Endometrial microvascular endothelial cells (primary cell): ENCODE data around the gene ICE1. TPM values are rescaled to one million over a fixed set of nuclear protein-coding genes. Genes with fewer than 3 reads are reported as not detected.
"Not testable (repeated sequence)": the region's sequence is repeated elsewhere in the genome, so short reads cannot be mapped to it uniquely, and the experiment has no call there.

ENCODE experiments used
- in situ Hi-C: cut with HindIII; loops from 2 replicates; pipeline ENCODE4 v1.10.0; 2017; ENCODE audit warnings: low sequenced_read_pairs, low pct_unique_long_range_greater_than_20kb; ENCODE audit errors: inconsistent ontology term
- total RNA-seq: library from RNA; depleted of rRNA; stranded (reverse); fragments of >200 nt; gene quantifications from one replicate; pipeline ENCODE4 v1.2.3, GENCODE V29; 2015; ENCODE audit errors: inconsistent ontology term

The ICE1 gene
- total RNA-seq, 1 donor from 2014 or later: 23.4 TPM

- in situ Hi-C loops: not testable (repeated sequence)
These were observed 28.0 kb upstream of the ICE1 start for GRCh38 chr5:5394384-5394986.

- in situ Hi-C loops: not testable (repeated sequence)
These were observed 27.4 kb upstream of the ICE1 start for GRCh38 chr5:5395093-5395492.

GRCh38 chr5:5398071-5398470, 24.4 kb upstream of the ICE1 start:
- in situ Hi-C loops: no loop called here

GRCh38 chr5:5401095-5401494, 21.4 kb upstream of the ICE1 start:
- in situ Hi-C loops: no loop called here

GRCh38 chr5:5403741-5404140, 18.7 kb upstream of the ICE1 start:
- in situ Hi-C loops: no loop called here

GRCh38 chr5:5404381-5404780, 18.1 kb upstream of the ICE1 start:
- in situ Hi-C loops: no loop called here

GRCh38 chr5:5405441-5405840, 17.0 kb upstream of the ICE1 start:
- in situ Hi-C loops: no loop called here

- in situ Hi-C loops: no loop called here
These were observed 14.6 kb upstream of the ICE1 start for GRCh38 chr5:5407924-5408323.

- in situ Hi-C loops: no loop called here
These were observed 13.2 kb upstream of the ICE1 start for GRCh38 chr5:5409151-5409810.

- in situ Hi-C loops: not testable (repeated sequence)
These were observed 8.6 kb upstream of the ICE1 start for GRCh38 chr5:5413856-5414255.

GRCh38 chr5:5414999-5415398, 7.5 kb upstream of the ICE1 start:
- in situ Hi-C loops: no loop called here

- in situ Hi-C loops: no loop called here
These were observed 5.7 kb upstream of the ICE1 start for GRCh38 chr5:5416733-5417132.

GRCh38 chr5:5418006-5418405, 4.5 kb upstream of the ICE1 start:
- in situ Hi-C loops: no loop called here

- in situ Hi-C loops: no loop called here
These were observed 3.7 kb upstream of the ICE1 start for GRCh38 chr5:5418764-5419163.

GRCh38 chr5:5419291-5420210, 2.9 kb upstream of the ICE1 start:
- in situ Hi-C loops: no loop called here

- in situ Hi-C loops: no loop called here
These were observed 2.2 kb upstream of the ICE1 start for GRCh38 chr5:5420251-5420650.

GRCh38 chr5:5421149-5421960, 1.1 kb upstream of the ICE1 start:
- in situ Hi-C loops: no loop called here

GRCh38 chr5:5422819-5423515, 490 bp downstream of the ICE1 start:
- in situ Hi-C loops: no loop called here

- in situ Hi-C loops: no loop called here
These were observed 1.1 kb downstream of the ICE1 start for GRCh38 chr5:5423586-5423985.
